A673 (cell line): ENCODE results near the gene SEH1L. TPM values are rescaled to one million over a fixed set of nuclear protein-coding genes. Genes with fewer than 3 reads are reported as not detected.

Experiments used
- BruUV-seq: library from RNA; stranded (reverse); fragments of 400-500 nt; replicated peaks from 2 replicates; lab custom pipeline; 2021; lab: Mats Ljungman, UMichigan
- CTCF ChIA-PET: fragments of 300-600 bp; sonication (Branson Sonifier 250); formaldehyde crosslinking; loops from one replicate; lab custom pipeline; 2022; ENCODE audit warnings: antibody characterized with exemption; lab: Charles Lee
- POLR2A ChIA-PET: fragments of 300-600 bp; sonication (Branson Sonifier 250); formaldehyde crosslinking; loops from one replicate; lab custom pipeline; 2022; ENCODE audit warnings: antibody characterized with exemption; ENCODE audit not compliant: low non-redundant PET; lab: Charles Lee
- DNase-seq: peaks from one replicate; pipeline ENCODE4 v3.0.0-alpha.2; 2015; ENCODE audit warnings: low spot score
- H3K27ac ChIP-seq: fragments of 200-600 bp; sonication (generic); 2 replicates; pipeline ENCODE4 v1.5.1; 2016; ENCODE audit warnings: mixed run types, low read depth, mild to moderate bottlenecking, mixed read lengths, antibody characterized with exemption, low read length; ENCODE audit not compliant: poor library complexity, severe bottlenecking
- H3K27me3 ChIP-seq: fragments of 200-600 bp; sonication (generic); replicated peaks from 2 replicates; pipeline ENCODE4 v1.6.1; 2017; ENCODE audit warnings: mixed run types, low read depth, mild to moderate bottlenecking, mixed read lengths, antibody characterized with exemption, low read length; ENCODE audit not compliant: insufficient read depth, poor library complexity
- H3K36me3 ChIP-seq: fragments of 200-600 bp; sonication (generic); 2 replicates; pipeline ENCODE4 v1.6.1; 2016; ENCODE audit warnings: mixed run types, mild to moderate bottlenecking, mixed read lengths, antibody characterized with exemption, low read length; ENCODE audit not compliant: insufficient read depth, poor library complexity, severe bottlenecking
- H3K4me1 ChIP-seq: fragments of 200-600 bp; sonication (generic); 2 replicates; pipeline ENCODE4 v1.6.1; 2017; ENCODE audit warnings: mixed run types, mild to moderate bottlenecking, mixed read lengths, antibody characterized with exemption, low read length; ENCODE audit not compliant: insufficient read depth, poor library complexity, severe bottlenecking
- H3K4me3 ChIP-seq: fragments of 200-600 bp; sonication (generic); 2 replicates; pipeline ENCODE4 v1.5.1; 2016; ENCODE audit warnings: low read depth, mixed run types, mild to moderate bottlenecking, mixed read lengths, low read length; ENCODE audit not compliant: poor library complexity, severe bottlenecking
- H3K9me3 ChIP-seq: fragments of 200-600 bp; sonication (generic); 2 replicates; pipeline ENCODE4 v1.6.1; 2016; ENCODE audit warnings: mixed run types, low read depth, mild to moderate bottlenecking, mixed read lengths, antibody characterized with exemption, low read length; ENCODE audit not compliant: poor library complexity, severe bottlenecking
- EZH2 ChIP-seq: fragments of 200-600 bp; sonication (generic); IDR thresholded peaks from 2 replicates; pipeline ENCODE4 v1.6.1; 2017; ENCODE audit warnings: borderline replicate concordance, low read depth, mild to moderate bottlenecking, mixed read lengths, antibody characterized with exemption, low read length; ENCODE audit not compliant: poor library complexity, severe bottlenecking
- intact Hi-C: fragments of 100-400 bp; cut with micrococcal nuclease; formaldehyde crosslinking; loops from one replicate; pipeline ENCODE4 v1.10.0; 2022; ENCODE audit not compliant: unreplicated experiment
- total RNA-seq: library from RNA; stranded (reverse); gene quantifications from 2 replicates; pipeline ENCODE4 v1.2.3, GENCODE V29; 2021
- TF ChIP-seq, protein P1 (sequence below): fragments of 300-800, 200-600 bp; sonication (generic); conservative IDR thresholded peaks from 2 replicates; pipeline ENCODE4 v1.5.1; 2017; ENCODE audit warnings: low read depth, mild to moderate bottlenecking, antibody characterized with exemption, low read length, moderate library complexity, mixed read lengths

The SEH1L gene
- total RNA-seq, 1 experiment from 2014 or later: 105 TPM

GRCh38 chr18:12930908-12931307, 16.9 kb upstream of the SEH1L start:
- intact Hi-C loops: loop anchor here (5.0 kb wide), 1 partner anchor 539 kb away; no protein-coding TSS in a partner anchor
- no peak for DNase-seq
- H3K27me3 ChIP-seq: no peaks in the 10 kb centered on the region
- no peak for TF ChIP-seq EZH2
- TF ChIP-seq, protein P1, sequence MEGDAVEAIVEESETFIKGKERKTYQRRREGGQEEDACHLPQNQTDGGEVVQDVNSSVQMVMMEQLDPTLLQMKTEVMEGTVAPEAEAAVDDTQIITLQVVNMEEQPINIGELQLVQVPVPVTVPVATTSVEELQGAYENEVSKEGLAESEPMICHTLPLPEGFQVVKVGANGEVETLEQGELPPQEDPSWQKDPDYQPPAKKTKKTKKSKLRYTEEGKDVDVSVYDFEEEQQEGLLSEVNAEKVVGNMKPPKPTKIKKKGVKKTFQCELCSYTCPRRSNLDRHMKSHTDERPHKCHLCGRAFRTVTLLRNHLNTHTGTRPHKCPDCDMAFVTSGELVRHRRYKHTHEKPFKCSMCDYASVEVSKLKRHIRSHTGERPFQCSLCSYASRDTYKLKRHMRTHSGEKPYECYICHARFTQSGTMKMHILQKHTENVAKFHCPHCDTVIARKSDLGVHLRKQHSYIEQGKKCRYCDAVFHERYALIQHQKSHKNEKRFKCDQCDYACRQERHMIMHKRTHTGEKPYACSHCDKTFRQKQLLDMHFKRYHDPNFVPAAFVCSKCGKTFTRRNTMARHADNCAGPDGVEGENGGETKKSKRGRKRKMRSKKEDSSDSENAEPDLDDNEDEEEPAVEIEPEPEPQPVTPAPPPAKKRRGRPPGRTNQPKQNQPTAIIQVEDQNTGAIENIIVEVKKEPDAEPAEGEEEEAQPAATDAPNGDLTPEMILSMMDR: no peak
- H3K4me1 ChIP-seq: no peaks in the 10 kb centered on the region
- H3K9me3 ChIP-seq: no peaks in the 10 kb centered on the region
- ChIA-PET CTCF (no interaction called here), POLR2A (no interaction called here)
- H3K4me3 ChIP-seq: no peak overlapping the region
- H3K27ac ChIP-seq: no peak overlapping the region
- no TSS peak for BruUV-seq
- H3K36me3 ChIP-seq: no peaks in the 10 kb centered on the region

GRCh38 chr18:12933327-12933726, 14.5 kb upstream of the SEH1L start:
- TF ChIP-seq EZH2: no peak
- TF ChIP-seq, protein P1: no peak
- Histone ChIP-seq H3K27me3 (no peaks in the 10 kb centered on the region), H3K4me1 (no peaks in the 10 kb centered on the region), H3K4me3 (no peak overlapping the region), H3K36me3 (no peaks in the 10 kb centered on the region), H3K9me3 (no peaks in the 10 kb centered on the region), H3K27ac (no peak overlapping the region)
- DNase-seq: no peak
- ChIA-PET CTCF (interaction anchor here (0.7 to 0.8 kb wide), 2 partner anchors 188 to 548 kb away, joined by 3 to 4 read pairs; no protein-coding TSS in a partner anchor), POLR2A (no interaction called here)
- intact Hi-C loops: loop anchor here (5.0 kb wide), 1 partner anchor 541 kb away; no protein-coding TSS in a partner anchor
- BruUV-seq: no TSS peak

GRCh38 chr18:12934454-12935071, 13.2 kb upstream of the SEH1L start:
- Histone ChIP-seq H3K9me3 (no peaks in the 10 kb centered on the region), H3K36me3 (no peaks in the 10 kb centered on the region), H3K4me1 (no peaks in the 10 kb centered on the region), H3K27ac (no peak overlapping the region), H3K4me3 (no peak overlapping the region), H3K27me3 (no peaks in the 10 kb centered on the region)
- TF ChIP-seq, protein P1: peak; percentile 95
- no peak for TF ChIP-seq EZH2
- ChIA-PET CTCF (interaction anchor here (0.6 to 1.2 kb wide), 7 partner anchors 51 to 695 kb away, joined by 3 to 14 read pairs (median 4); partner anchors contain the start of gene PTPN2), POLR2A (no interaction called here)
- peak; percentile 86 for DNase-seq
- no TSS peak for BruUV-seq
- intact Hi-C loops: loop anchor here (1.0 to 5.0 kb wide), 4 partner anchors 190 to 542 kb away; no protein-coding TSS in a partner anchor
